Effector CD8-positive, alpha-beta T cell (primary cell): ENCODE results near the gene EFCAB3.
"Not testable (repeated sequence)": the region's sequence is repeated elsewhere in the genome, so short reads cannot be mapped to it uniquely, and the experiment has no call there.

ENCODE experiments used
- DNase-seq: peaks from one replicate; lab custom pipeline; 2025; lab: John Stamatoyannopoulos, UW

The EFCAB3 gene

GRCh38 chr17:62464422-62464821 is 84.1 kb downstream of the EFCAB3 start:
- DNase-seq = not testable (repeated sequence)

GRCh38 chr17:62465271-62465670 is 84.9 kb downstream of the EFCAB3 start:
- not testable (repeated sequence) for DNase-seq
